Stimulated activated CD4-positive, alpha-beta T cell treated with anti-CD3 and anti-CD28 coated beads, Interleukin-1b, Interleukin-23, amount 100 ng/mL, for 48 hours (primary cell): ENCODE measurements around the gene MXD4.
"Not testable (repeated sequence)": the region's sequence is repeated elsewhere in the genome, so short reads cannot be mapped to it uniquely, and the experiment has no call there.

ENCODE experiments used
- DNase-seq: peaks from one replicate; pipeline ENCODE4 v3.0.0-alpha.2; 2020

Gene MXD4

GRCh38 chr4:2217726-2218125 is 44.2 kb downstream of the MXD4 start:
- no peak for DNase-seq

- DNase-seq, result no peak
Measured at GRCh38 chr4:2212831-2213230, 49.1 kb downstream of the MXD4 start.

DNA sequence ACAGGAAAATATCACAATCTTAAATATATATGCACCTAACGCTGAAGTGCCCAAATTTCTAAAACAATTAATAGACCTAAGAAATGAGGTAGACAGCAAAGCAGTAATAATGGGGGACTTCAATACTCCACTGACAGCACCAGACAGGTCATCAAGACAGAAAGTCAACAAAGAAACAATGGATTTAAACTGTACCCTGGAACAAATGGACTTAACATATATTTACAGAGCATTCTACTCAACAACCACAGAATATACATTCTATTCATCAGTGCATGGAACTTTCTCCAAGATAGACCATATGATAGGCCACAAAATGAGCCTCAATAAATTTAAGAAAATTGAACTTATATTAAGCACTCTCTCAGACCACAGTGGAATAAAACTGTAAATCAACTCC is 59.1 kb downstream of the MXD4 start:
- not testable (repeated sequence) for DNase-seq
